HL-60 (cell line): ENCODE measurements around the gene TMEM63B.
A peak's percentile ranks its signal among the peaks of the same experiment; 100 is the strongest.

Experiments used
- DNase-seq, 2 experiments: peaks; one replicate each; pipeline ENCODE4 v3.0.0-alpha.2; 2010 to 2020; ENCODE audit warnings: low read depth in 1 of 2, low spot score in 1 of 2
- H3K27ac ChIP-seq: fragments of 250-450 bp; sonication (Bioruptor Pico); replicated peaks from 2 replicates; pipeline ENCODE4 v1.5.1; 2020; ENCODE audit warnings: mild to moderate bottlenecking, moderate library complexity
- H3K27me3 ChIP-seq: fragments of 250-450 bp; sonication (Bioruptor Pico); 2 replicates; pipeline ENCODE4 v1.5.1; 2021; ENCODE audit warnings: mild to moderate bottlenecking, moderate library complexity; ENCODE audit not compliant: insufficient read depth, poor library complexity, severe bottlenecking
- H3K4me3 ChIP-seq: replicated peaks from 2 replicates; pipeline ENCODE4 v1.5.1; 2011; ENCODE audit warnings: mild to moderate bottlenecking, control low read depth, low read length; ENCODE audit not compliant: insufficient read depth
- CTCF ChIP-seq: IDR thresholded peaks from one replicate; pipeline ENCODE4 v1.5.1; 2011; ENCODE audit warnings: low read length, control low read depth, inconsistent platforms; ENCODE audit not compliant: insufficient read depth
- GABPA ChIP-seq: IDR thresholded peaks from 2 replicates; pipeline ENCODE4 v1.6.1; 2012; ENCODE audit warnings: low read depth
- POLR2AphosphoS5 ChIP-seq: IDR thresholded peaks from 2 replicates; pipeline ENCODE4 v1.6.1; 2012; ENCODE audit warnings: low read depth
- REST ChIP-seq: IDR thresholded peaks from 2 replicates; pipeline ENCODE4 v1.6.1; 2012; ENCODE audit warnings: low read depth; ENCODE audit not compliant: insufficient replicate concordance
- SPI1 ChIP-seq: IDR thresholded peaks from 2 replicates; pipeline ENCODE4 v1.6.1; 2012; ENCODE audit warnings: low read depth, mild to moderate bottlenecking, borderline replicate concordance

TMEM63B gene

GRCh38 chr6:44172731-44173500, 45.6 kb downstream of the TMEM63B start:
- Histone ChIP-seq H3K27me3 (no peaks in the 10 kb centered on the region), H3K27ac (no peak overlapping the region), H3K4me3 (no peak overlapping the region)
- TF ChIP-seq GABPA (no peak), CTCF (peak; percentile 89)
- DNase-seq: peak; percentile 54 to 83

GRCh38 chr6:44176130-44176761, 48.9 kb downstream of the TMEM63B start:
- Histone ChIP-seq H3K27ac (no peak overlapping the region), H3K4me3 (no peak overlapping the region), H3K27me3 (no peaks in the 10 kb centered on the region)
- TF ChIP-seq POLR2AphosphoS5 (no peak), GABPA (no peak), CTCF (no peak), REST (no peak), SPI1 (no peak)
- DNase-seq: no peak

- no peak for DNase-seq
- Histone ChIP-seq H3K27me3 (no peaks in the 10 kb centered on the region), H3K4me3 (no peak overlapping the region), H3K27ac (no peak overlapping the region)
- TF ChIP-seq CTCF (no peak), GABPA (no peak), REST (no peak), POLR2AphosphoS5 (no peak), SPI1 (no peak)
Measured at GRCh38 chr6:44176762-44177509, 49.6 kb downstream of the TMEM63B start.
